Transverse colon (tissue), 4 donors: ENCODE measurements around the gene SLC7A14. TPM values are rescaled to one million over a fixed set of nuclear protein-coding genes. Genes with fewer than 3 reads are reported as not detected.

Experiments
- DNase-seq: peaks from one replicate; pipeline ENCODE4 v3.0.0-alpha.2; 2019
- H3K27ac ChIP-seq, 4 donors: fragments of 200-600 bp; sonication (generic); 2 replicates each; pipeline ENCODE4 v1.5.1; 2016 to 2018; ENCODE audit warnings: inconsistent platforms in 4 of 4
- H3K27me3 ChIP-seq: fragments of 200-600 bp; sonication (generic); 2 replicates; pipeline ENCODE4 v1.5.1; 2017; ENCODE audit warnings: inconsistent platforms
- H3K36me3 ChIP-seq, 4 donors: fragments of 200-600 bp; sonication (generic); 2 replicates each; pipeline ENCODE4 v1.5.1; 2017 to 2019; ENCODE audit warnings: inconsistent platforms in 4 of 4
- H3K4me1 ChIP-seq, 4 donors: fragments of 200-600 bp; sonication (generic); 2 replicates each; pipeline ENCODE4 v1.5.1; 2017 to 2020; ENCODE audit warnings: inconsistent platforms in 4 of 4
- H3K4me3 ChIP-seq, 4 donors: fragments of 200-600 bp; sonication (generic); 1 replicate in 1 of 4; 2 replicates in 3 of 4; pipeline versions ENCODE4 v1.5.1 to v1.6.1; 2017 to 2019; ENCODE audit warnings: inconsistent platforms in 4 of 4
- H3K9me3 ChIP-seq, 2 donors: fragments of 200-600 bp; sonication (generic); 2 replicates each; pipeline ENCODE4 v1.5.1; 2017 to 2019; ENCODE audit warnings: inconsistent platforms in 2 of 2
- CTCF ChIP-seq, 5 experiments: fragments of 200-600 bp in 3 of 5; fragments of 450-650 bp in 2 of 5; sonication (generic) in 3 of 5; IDR thresholded peaks; 1 replicate in 2 of 5; 2 replicates in 3 of 5; pipeline ENCODE4 v1.5.1; 2016 to 2017; ENCODE audit warnings: antibody characterized with exemption in 5 of 5, inconsistent platforms in 3 of 5, mild to moderate bottlenecking in 2 of 5, moderate library complexity in 1 of 5
- EP300 ChIP-seq: sonication (generic); formaldehyde crosslinking; IDR thresholded peaks from one replicate; pipeline ENCODE4 v1.6.1; 2017; ENCODE audit warnings: antibody characterized with exemption, low read depth
- POLR2A ChIP-seq: fragments of 450-650 bp; IDR thresholded peaks from one replicate; pipeline ENCODE4 v1.6.1; 2016; ENCODE audit warnings: antibody characterized with exemption, mild to moderate bottlenecking, moderate library complexity
- POLR2AphosphoS5 ChIP-seq, 3 donors: sonication (generic); formaldehyde crosslinking; IDR thresholded peaks; one replicate each; pipeline ENCODE4 v1.6.1; 2016; ENCODE audit warnings: antibody characterized with exemption in 3 of 3
- WGBS, 2 donors: methylation state at CpG; one replicate each; pipeline ENCODE4 v1.1.5; 2018; ENCODE audit warnings: low coverage in 1 of 2; 5-methylcytosine and 5-hydroxymethylcytosine counted together
- in situ Hi-C, 4 donors: fragments of 200-750 bp; cut with MboI; loops; one replicate each; pipeline versions ENCODE4 v1.15.0 to v1.15.1; 2017; ENCODE audit warnings: low sequenced_read_pairs in 3 of 4, low pct_ligation_motif_present in 1 of 4, low pct_unique_long_range_greater_than_20kb in 1 of 4
- intact Hi-C: fragments of 100-400 bp; cut with DNase I; formaldehyde crosslinking; loops from one replicate; pipeline ENCODE4 v1.15.1; 2023; ENCODE audit warnings: low total_unique reads
- total RNA-seq, 4 donors: library from RNA; depleted of rRNA; stranded (reverse); fragments of >200 nt; gene quantifications; one replicate each; pipeline ENCODE4 v1.1.0, GENCODE V29; 2016

SLC7A14 gene
- total RNA-seq, 4 donors from 2014 or later, result 0.48 to 0.80 (median 0.72) TPM

DNA sequence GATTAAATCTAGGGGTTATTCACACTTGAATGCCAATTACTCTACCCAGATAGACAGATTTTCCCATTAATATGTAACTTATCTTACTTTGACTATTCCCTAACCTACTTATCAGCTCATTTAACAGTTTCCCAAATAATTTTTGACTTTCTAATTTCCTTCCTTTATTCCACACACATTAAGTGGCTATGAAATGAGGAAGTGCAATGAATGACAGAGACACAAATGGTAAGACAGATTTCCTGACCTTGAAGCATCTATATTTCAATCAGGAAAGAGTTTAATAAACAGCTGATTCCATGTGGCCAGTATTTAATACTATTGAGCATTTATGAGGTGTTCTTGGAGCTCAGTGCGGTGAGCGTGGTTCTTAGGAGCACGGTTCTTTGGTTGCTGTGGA lies 78.8 kb downstream of the SLC7A14 start:
- intact Hi-C loops (no loop called here), in situ Hi-C loops (no loop called here)
- DNase-seq, result no peak
- Histone ChIP-seq H3K27me3 (no peaks in the 10 kb centered on the region), H3K9me3 (no peaks in the 10 kb centered on the region), H3K36me3 (no peaks in the 10 kb centered on the region), H3K4me3 (no peak overlapping the region), H3K27ac (no peak overlapping the region), H3K4me1 (no peaks in the 10 kb centered on the region)
- TF ChIP-seq POLR2A (no peak), EP300 (no peak), POLR2AphosphoS5 (IDR thresholded peaks at IDR 0.05) (no peak), CTCF (IDR thresholded peaks at IDR 0.05) (no peak)
- 92 to 100% methylated on average over 3 of the region's 3 CpGs for WGBS, 2 donors

- Histone ChIP-seq H3K4me3 (no peak overlapping the region), H3K36me3 (no peaks in the 10 kb centered on the region), H3K27ac (no peak overlapping the region), H3K4me1 (no peaks in the 10 kb centered on the region), H3K9me3 (no peaks in the 10 kb centered on the region), H3K27me3 (no peaks in the 10 kb centered on the region)
- 0 to 7% methylated on average over 2 of the region's 2 CpGs for WGBS, 2 donors
- intact Hi-C loops, result no loop called here
- no peak for TF ChIP-seq CTCF (IDR thresholded peaks at IDR 0.05)
- no peak for TF ChIP-seq EP300
- TF ChIP-seq POLR2A, result no peak
- no peak for TF ChIP-seq POLR2AphosphoS5 (IDR thresholded peaks at IDR 0.05)
- DNase-seq, result no peak
- in situ Hi-C loops, result no loop called here
Measured at GRCh38 chr3:170506556-170506955, 79.3 kb downstream of the SLC7A14 start.

DNA sequence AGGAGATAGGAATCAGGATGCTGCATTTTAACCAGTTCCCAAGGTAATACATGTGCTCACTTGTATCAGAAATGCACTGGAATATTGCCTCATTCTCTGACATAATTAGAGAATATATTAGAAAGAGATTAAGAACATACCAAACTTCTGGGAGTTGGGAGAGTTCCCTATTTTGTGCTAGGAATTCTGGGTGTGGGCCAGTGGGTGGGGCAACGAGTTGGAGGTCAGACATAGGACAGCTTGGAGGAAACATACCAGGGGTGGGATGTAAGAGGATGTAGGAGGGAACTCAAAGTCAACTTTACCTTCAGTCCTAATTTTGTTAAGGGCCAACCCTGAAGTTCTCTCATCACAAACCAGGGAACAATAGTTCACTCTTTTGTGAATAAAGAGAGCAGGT lies 83.6 kb downstream of the SLC7A14 start:
- 0 to 12% methylated on average over 1 of the region's 1 CpG for WGBS, 2 donors
- in situ Hi-C loops, result no loop called here
- H3K27ac ChIP-seq, result no peak overlapping the region
- no peak for DNase-seq
- H3K27me3 ChIP-seq, result no peaks in the 10 kb centered on the region
- H3K4me3 ChIP-seq, result no peak overlapping the region
- no peaks in the 10 kb centered on the region for H3K9me3 ChIP-seq
- intact Hi-C loops, result no loop called here
- no peak for TF ChIP-seq EP300
- no peak for TF ChIP-seq POLR2A
- TF ChIP-seq CTCF (IDR thresholded peaks at IDR 0.05), result no peak
- H3K4me1 ChIP-seq, result no peaks in the 10 kb centered on the region
- H3K36me3 ChIP-seq, result no peaks in the 10 kb centered on the region

GRCh38 chr3:170500995-170501394 lies 84.9 kb downstream of the SLC7A14 start:
- H3K36me3 ChIP-seq, result no peaks in the 10 kb centered on the region

More at GRCh38 chr3:170500995-170501394, 84.9 kb downstream of the SLC7A14 start:
- H3K9me3 ChIP-seq, result no peaks in the 10 kb centered on the region
- in situ Hi-C loops, result no loop called here
- no peak overlapping the region for H3K27ac ChIP-seq
- no peak overlapping the region for H3K4me3 ChIP-seq
- no peak for TF ChIP-seq POLR2A
- no peak for TF ChIP-seq EP300
- TF ChIP-seq CTCF (IDR thresholded peaks at IDR 0.05), result no peak
- TF ChIP-seq POLR2AphosphoS5 (IDR thresholded peaks at IDR 0.05), result no peak
- intact Hi-C loops, result no loop called here
- DNase-seq, result no peak
- H3K27me3 ChIP-seq, result no peaks in the 10 kb centered on the region
- 80 to 86% methylated on average over 1 to 7 of the region's 7 CpGs for WGBS, 2 donors
- no peaks in the 10 kb centered on the region for H3K4me1 ChIP-seq
